ENCODE measurements around the gene LRRK2.
"Not testable (repeated sequence)": the region's sequence is repeated elsewhere in the genome, so short reads cannot be mapped to it uniquely, and the experiment has no call there.

LRRK2 gene

GRCh38 chr12:40378691-40379090 is 153.9 kb downstream of the LRRK2 start:
- Histone ChIP-seq H3K27ac (no peak overlapping the region), H3K79me2 (no peaks in the 10 kb centered on the region), H3K9ac (no peak overlapping the region), H3K4me3 (ENCODE audit: low read depth, low read length) (no peak overlapping the region), H3K27me3 (ENCODE audit: control insufficient read depth, insufficient read depth, low read length) (no peaks in the 10 kb centered on the region), H3K4me2 (ENCODE audit: low read length) (no peak overlapping the region), H3K4me1 (no peaks in the 10 kb centered on the region), H2AFZ (no peak overlapping the region), H3K9me3 (ENCODE audit: control insufficient read depth, low read length) (no peaks in the 10 kb centered on the region), H3K36me3 (ENCODE audit: control insufficient read depth, insufficient read depth, low read length) (no peaks in the 10 kb centered on the region)
- TF ChIP-seq CTCF (IDR thresholded peaks at IDR 0.05): no peak

GRCh38 chr12:40382217-40382616 is 157.4 kb downstream of the LRRK2 start:
- no peak overlapping the region for H3K4me3 ChIP-seq (ENCODE audit: low read depth, low read length)
- no peak overlapping the region for H2AFZ ChIP-seq
- no peaks in the 10 kb centered on the region for H3K9me3 ChIP-seq (ENCODE audit: control insufficient read depth, low read length)
- no peak for TF ChIP-seq CTCF (IDR thresholded peaks at IDR 0.05)
- H3K4me1 ChIP-seq: no peaks in the 10 kb centered on the region
- H3K27ac ChIP-seq: no peak overlapping the region
- H3K36me3 ChIP-seq (ENCODE audit: control insufficient read depth, insufficient read depth, low read length): no peaks in the 10 kb centered on the region
- H3K4me2 ChIP-seq (ENCODE audit: low read length): no peak overlapping the region
- H3K79me2 ChIP-seq: no peaks in the 10 kb centered on the region
- H3K27me3 ChIP-seq (ENCODE audit: control insufficient read depth, insufficient read depth, low read length): no peaks in the 10 kb centered on the region
- H3K9ac ChIP-seq: no peak overlapping the region

GRCh38 chr12:40387279-40387678 is 162.5 kb downstream of the LRRK2 start:
- not testable (repeated sequence) for H3K79me2 ChIP-seq; H3K9ac ChIP-seq; H3K27ac ChIP-seq; H3K36me3 ChIP-seq (ENCODE audit: control insufficient read depth, insufficient read depth, low read length); H3K9me3 ChIP-seq (ENCODE audit: control insufficient read depth, low read length); H2AFZ ChIP-seq; H3K4me1 ChIP-seq; H3K4me2 ChIP-seq (ENCODE audit: low read length); H3K4me3 ChIP-seq (ENCODE audit: low read depth, low read length); H3K27me3 ChIP-seq (ENCODE audit: control insufficient read depth, insufficient read depth, low read length)

- no peaks in the 10 kb centered on the region for H3K27me3 ChIP-seq (ENCODE audit: control insufficient read depth, insufficient read depth, low read length)
- H3K4me2 ChIP-seq (ENCODE audit: low read length): no peak overlapping the region
These were observed 166.2 kb downstream of the LRRK2 start for GRCh38 chr12:40390980-40391379.

GRCh38 chr12:40393026-40393425 is 168.2 kb downstream of the LRRK2 start:
- Histone ChIP-seq H3K4me2 (ENCODE audit: low read length) (no peak overlapping the region), H3K4me1 (no peaks in the 10 kb centered on the region), H3K79me2 (no peaks in the 10 kb centered on the region), H3K27ac (no peak overlapping the region), H3K9me3 (ENCODE audit: control insufficient read depth, low read length) (no peaks in the 10 kb centered on the region), H3K9ac (no peak overlapping the region), H2AFZ (no peak overlapping the region), H3K36me3 (ENCODE audit: control insufficient read depth, insufficient read depth, low read length) (no peaks in the 10 kb centered on the region), H3K27me3 (ENCODE audit: control insufficient read depth, insufficient read depth, low read length) (no peaks in the 10 kb centered on the region), H3K4me3 (ENCODE audit: low read depth, low read length) (no peak overlapping the region)
- TF ChIP-seq CTCF (IDR thresholded peaks at IDR 0.05): no peak

More at GRCh38 chr12:40390980-40391379, 166.2 kb downstream of the LRRK2 start:
- TF ChIP-seq CTCF (IDR thresholded peaks at IDR 0.05): no peak
- Histone ChIP-seq H2AFZ (no peak overlapping the region), H3K4me1 (no peaks in the 10 kb centered on the region), H3K27ac (no peak overlapping the region), H3K9me3 (ENCODE audit: control insufficient read depth, low read length) (no peaks in the 10 kb centered on the region), H3K9ac (no peak overlapping the region), H3K36me3 (ENCODE audit: control insufficient read depth, insufficient read depth, low read length) (no peaks in the 10 kb centered on the region), H3K79me2 (no peaks in the 10 kb centered on the region), H3K4me3 (ENCODE audit: low read depth, low read length) (no peak overlapping the region)
